Kidney tubule cell (primary cell): ENCODE data around the gene OPCML.

Source experiments
- DNase-seq: peaks from one replicate; pipeline ENCODE4 v3.0.0-alpha.2; 2018; ENCODE audit warnings: low spot score

Gene OPCML

DNA sequence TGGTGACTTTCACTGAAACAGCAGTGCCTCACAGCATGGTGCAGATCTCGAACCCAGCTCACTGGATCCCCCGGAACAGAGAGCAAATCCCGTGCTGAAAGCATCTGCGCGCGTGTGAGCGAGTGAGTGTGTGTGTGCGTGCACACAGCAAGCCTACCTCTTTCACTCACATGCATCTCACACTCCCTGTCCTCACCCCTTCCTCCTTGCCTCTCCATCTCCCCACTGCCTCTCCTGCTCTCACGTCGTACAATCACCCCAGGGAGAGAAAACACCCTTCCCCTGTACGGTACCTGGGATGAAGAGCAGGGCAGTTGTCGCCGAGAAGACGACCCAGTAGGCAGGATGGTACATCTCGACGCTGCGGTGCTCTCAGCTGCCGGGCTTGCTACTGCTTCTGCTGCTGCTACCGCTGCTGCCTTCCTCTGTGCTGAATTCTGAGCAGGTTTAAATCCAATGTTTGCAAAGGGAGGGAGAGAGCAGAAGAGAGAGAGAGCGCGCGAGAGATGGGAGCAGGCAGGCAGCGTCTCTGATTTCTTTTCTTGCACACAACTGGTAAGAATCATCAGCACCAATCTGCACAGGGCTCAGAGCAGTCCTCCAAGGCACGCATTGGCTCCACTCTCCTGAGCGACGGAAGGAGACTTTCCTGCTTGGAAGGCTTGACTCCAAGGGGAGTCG is at the start of gene OPCML:
OPCML (minus strand) TSS at position 531 of the 681 bp plus-strand sequence.
- no peak for DNase-seq

GRCh38 chr11:133581091-133581490 is 48.8 kb upstream of the OPCML start:
- DNase-seq, result no peak

GRCh38 chr11:133579165-133580031 is 47.1 kb upstream of the OPCML start:
- no peak for DNase-seq

DNA sequence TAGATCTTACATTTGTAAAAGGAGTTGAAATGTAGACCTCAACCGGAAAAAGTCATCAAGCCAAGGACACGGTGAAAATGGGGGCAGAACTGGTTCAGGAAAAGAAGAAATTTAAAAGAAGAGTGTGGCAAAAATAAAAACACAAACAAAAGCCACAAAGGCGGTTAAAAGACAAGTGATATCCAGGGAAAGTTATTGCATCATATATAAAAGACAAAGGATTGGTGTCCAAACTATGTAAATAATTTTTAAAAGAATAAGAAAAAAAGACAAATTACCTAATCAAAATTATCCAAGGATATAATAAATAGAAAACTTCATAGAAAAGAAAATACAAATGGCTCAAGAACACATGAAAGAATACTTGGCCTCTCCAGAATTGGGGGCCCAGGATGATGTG is 45.1 kb upstream of the OPCML start:
- DNase-seq, result no peak

- no peak for DNase-seq
Observed at GRCh38 chr11:133576351-133576750, 44.0 kb upstream of the OPCML start.

GRCh38 chr11:133573081-133573480 is 40.8 kb upstream of the OPCML start:
- DNase-seq, result no peak

DNA sequence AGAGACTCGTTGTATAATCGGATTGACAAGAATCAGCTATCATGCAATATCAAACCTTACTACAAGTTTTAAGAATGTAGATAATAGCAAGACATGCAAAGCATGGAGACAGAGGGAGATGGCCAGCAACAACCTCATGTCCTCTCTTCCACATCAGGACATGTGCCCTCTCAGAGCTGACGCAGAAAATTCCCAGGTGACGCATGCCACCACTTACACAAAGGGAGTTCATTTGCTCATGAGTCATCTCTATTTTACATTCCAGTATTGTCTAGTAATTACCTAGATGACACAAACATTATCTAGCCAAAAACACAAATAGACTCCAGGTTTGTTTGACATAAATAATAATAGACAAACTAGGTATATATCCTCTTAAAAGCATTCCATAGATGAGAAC is 38.1 kb upstream of the OPCML start:
- DNase-seq, result no peak

GRCh38 chr11:133563505-133564025 is 31.3 kb upstream of the OPCML start:
- DNase-seq, result no peak

DNA sequence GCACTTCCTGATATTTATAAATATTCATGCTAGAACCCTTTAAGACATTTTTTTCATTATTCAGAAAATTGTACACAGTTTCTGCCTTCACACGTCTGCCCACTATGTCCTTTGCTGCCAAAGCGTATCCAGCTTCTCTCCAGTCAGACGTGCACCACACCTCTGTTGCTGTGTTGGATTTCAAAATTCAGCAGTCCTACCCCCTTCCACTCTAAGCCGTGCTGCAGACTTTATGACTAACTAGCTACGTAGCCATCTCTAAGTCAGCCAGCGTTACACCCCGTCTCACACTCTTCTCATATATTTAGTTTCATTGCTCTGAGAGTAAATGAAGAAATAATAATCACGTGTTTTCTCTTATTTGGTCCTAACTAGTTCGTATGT is 28.2 kb upstream of the OPCML start:
- no peak for DNase-seq

DNA sequence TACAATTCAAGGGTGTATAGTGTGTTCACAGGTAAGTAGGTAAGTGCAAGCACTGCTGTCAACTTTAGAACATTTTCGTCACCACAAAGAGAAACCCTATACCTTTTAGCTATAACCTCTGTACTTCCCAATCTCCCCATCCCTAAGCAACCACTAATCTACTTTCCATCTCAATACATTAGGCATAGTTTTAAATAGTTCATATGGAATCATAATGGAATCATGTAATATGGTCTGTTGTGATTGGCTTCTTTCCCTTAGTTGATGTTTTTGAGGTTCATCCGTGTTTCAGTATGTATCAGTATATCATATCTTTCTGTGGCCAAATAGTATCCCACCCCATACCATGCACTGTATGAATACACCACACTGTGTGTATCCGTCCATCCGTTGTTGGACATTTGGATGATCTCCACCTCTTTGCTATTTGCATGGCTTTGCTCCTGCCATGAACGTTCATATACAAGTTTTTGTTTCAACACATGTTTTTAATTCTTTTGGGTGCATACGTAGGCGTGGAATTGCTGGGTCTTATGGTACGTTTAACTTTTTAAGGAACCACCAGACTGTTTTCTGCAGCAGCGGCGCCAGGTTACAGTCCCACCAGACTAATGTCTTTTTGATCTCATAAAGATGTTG is 27.7 kb upstream of the OPCML start:
- DNase-seq, result no peak

GRCh38 chr11:133559382-133559781 is 27.1 kb upstream of the OPCML start:
- no peak for DNase-seq

- DNase-seq, result no peak
Observed at GRCh38 chr11:133555034-133555433, 22.7 kb upstream of the OPCML start.

DNA sequence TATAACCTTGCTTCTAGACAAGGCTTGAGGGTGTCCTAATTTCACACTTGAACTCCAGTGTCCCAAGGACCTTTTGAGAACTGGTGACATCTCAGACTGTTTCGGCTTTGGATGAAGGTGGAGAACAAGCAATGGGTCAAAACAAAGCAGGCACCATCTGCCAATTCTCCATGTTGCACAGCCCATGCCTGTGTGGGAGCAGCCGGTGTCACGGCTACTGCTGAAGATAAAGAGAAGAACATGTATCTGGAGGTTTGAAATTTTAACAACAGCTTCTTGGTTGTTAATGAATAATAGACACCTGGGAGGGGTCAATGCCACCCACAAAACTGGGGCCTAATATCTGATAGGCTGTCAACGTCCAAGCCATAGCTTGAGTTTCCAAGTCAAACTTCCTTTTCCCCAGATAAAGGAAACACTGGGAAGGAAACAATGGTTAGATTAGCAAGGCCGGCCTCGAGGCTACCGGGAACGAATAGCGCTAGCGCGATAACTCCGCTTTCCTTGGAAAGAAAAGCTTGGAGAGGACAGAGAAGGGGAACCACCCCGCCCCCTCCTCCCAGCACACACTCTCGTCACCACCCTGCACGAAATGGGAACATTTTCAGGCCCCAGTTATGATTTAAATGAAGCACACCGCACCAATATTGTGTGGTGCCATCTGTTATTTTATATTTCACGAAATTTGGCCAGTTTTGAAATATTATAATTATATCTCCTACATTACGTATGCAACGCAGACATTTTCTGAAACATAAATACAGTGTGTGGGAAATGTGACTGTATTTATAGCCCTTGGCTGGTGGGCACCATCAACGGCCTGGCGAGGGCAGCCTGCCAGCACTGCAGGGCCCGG is 21.8 kb upstream of the OPCML start:
- DNase-seq, result no peak

DNA sequence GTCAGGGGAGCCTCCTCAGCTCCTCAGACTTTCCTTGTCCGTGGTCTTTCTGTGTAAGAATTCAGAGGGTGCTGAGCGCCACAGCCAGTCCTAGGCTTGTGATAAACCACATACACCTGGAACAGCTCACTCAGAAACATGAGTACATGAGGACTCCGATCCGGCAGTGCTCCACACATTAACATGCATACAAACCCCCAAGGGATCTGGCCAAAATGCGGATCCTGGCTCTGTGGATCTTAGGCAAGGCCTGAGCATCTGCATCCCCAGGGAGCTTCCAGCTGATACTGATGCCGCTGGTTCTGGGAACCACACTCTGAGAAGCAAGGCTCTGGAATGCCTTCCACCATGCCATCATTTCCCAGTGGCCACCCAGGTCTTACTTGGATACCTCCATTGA is 20.6 kb upstream of the OPCML start:
- no peak for DNase-seq

DNA sequence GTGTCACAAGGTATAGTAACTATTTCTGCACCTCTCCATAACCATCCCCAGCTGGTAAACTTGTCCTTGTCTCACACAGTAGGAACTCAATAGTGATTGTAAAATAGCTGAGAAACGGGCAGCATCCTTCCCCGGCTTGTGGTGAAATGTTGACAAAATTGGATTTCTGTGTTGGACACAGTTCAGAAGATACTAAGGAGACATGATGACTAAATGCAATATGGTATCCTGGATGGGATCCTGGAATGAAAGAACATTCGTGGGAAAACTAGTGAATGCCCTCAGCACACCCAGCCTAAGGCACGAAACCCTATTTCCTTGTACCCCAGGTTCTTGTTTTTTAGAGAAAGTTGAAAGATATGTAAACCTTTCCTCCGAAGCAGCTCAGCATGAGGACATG is 18.8 kb upstream of the OPCML start:
- no peak for DNase-seq

DNA sequence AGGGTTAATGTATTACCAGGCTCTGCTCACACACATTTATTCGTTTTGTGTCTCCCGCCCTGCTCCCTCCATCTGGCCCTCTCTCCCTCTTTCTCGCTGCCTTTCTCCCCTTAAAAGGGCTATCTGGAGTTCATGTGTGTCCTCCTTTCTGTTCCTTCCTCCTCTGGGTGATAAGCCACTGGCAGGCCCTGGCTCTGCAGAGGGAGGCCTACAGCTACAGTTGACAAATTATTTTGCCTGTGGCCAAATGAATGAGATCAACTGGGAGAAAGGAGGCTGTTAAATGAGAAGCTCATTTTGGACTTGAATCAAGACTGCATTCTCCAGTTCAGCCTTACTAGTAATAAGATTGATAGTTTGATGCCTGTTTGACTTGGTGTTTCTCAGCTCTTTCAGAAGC is 17.5 kb upstream of the OPCML start:
- DNase-seq, result no peak

DNA sequence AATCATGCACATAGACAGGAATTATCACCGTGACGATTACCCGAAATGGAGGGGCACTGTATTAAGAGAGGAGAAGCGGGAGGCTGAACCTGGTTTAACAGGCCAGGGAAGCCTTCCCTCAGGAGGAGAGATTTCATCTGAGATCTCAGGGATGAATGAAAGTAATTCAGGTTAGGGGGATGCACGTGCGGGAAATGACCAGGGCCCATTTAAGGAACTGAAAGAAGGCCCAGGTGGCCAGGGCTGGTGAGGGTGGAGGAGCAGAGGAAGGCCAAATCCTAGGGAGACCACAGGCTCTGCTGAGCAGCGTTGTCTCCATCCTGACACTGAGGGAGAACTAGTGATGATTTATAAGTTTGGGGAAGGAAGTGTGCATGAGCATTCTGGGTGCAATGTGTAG is 16.3 kb upstream of the OPCML start:
- DNase-seq, result no peak

GRCh38 chr11:133547808-133548494 is 15.7 kb upstream of the OPCML start:
- no peak for DNase-seq

GRCh38 chr11:133545199-133545803 is 13.0 kb upstream of the OPCML start:
- no peak for DNase-seq

GRCh38 chr11:133541720-133542095 is 9.4 kb upstream of the OPCML start:
- no peak for DNase-seq
